ENCODE measurements around the gene ANO3.

- TF ChIP-seq POLR2A (IDR thresholded peaks at IDR 0.05), result no peak
- no peak for TF ChIP-seq CTCF (IDR thresholded peaks at IDR 0.05)
Observed at GRCh38 chr11:26410706-26411366, 78.9 kb downstream of the ANO3 start.

Data from right lobe of liver (tissue), 4 donors.